H9 (cell line): ENCODE measurements around the gene EPN3. TPM values are rescaled to one million over a fixed set of nuclear protein-coding genes. Genes with fewer than 3 reads are reported as not detected.

Experiments
- DNase-seq: peaks from one replicate; pipeline ENCODE4 v3.0.0-alpha.2; 2017
- H2AFZ ChIP-seq: one replicate; pipeline ENCODE4 v1.6.1; 2013; ENCODE audit warnings: mild to moderate bottlenecking, low read length, control low read depth, moderate library complexity
- H2AK5ac ChIP-seq: 2 replicates; pipeline ENCODE4 v1.6.1; 2013; ENCODE audit warnings: low read length, control low read depth, mixed read lengths; ENCODE audit not compliant: insufficient read length
- H2BK120ac ChIP-seq: one replicate; pipeline ENCODE4 v1.6.1; 2013; ENCODE audit warnings: low read depth, mild to moderate bottlenecking, low read length, control low read depth, inconsistent platforms; ENCODE audit not compliant: poor library complexity, severe bottlenecking
- H2BK12ac ChIP-seq: 2 replicates; pipeline ENCODE4 v1.6.1; 2013; ENCODE audit warnings: low read length, control low read depth, mixed read lengths, low read depth; ENCODE audit not compliant: insufficient read length
- H2BK15ac ChIP-seq: 2 replicates; pipeline ENCODE4 v1.6.1; 2013; ENCODE audit warnings: low read depth, low read length, control low read depth
- H2BK20ac ChIP-seq: one replicate; pipeline ENCODE4 v1.6.1; 2013; ENCODE audit warnings: low read depth, mild to moderate bottlenecking, low read length, control low read depth, inconsistent platforms; ENCODE audit not compliant: poor library complexity, severe bottlenecking
- H2BK5ac ChIP-seq: 2 replicates; pipeline ENCODE4 v1.6.1; 2013; ENCODE audit warnings: low read length, control low read depth, mixed read lengths; ENCODE audit not compliant: insufficient read length
- H3K14ac ChIP-seq: 2 replicates; pipeline ENCODE4 v1.6.1; 2013; ENCODE audit warnings: low read length, control low read depth; ENCODE audit not compliant: insufficient read depth
- H3K18ac ChIP-seq: 2 replicates; pipeline ENCODE4 v1.6.1; 2013; ENCODE audit warnings: low read depth, mild to moderate bottlenecking, mixed read lengths, low read length, control low read depth; ENCODE audit not compliant: insufficient read length
- H3K23ac ChIP-seq: 2 replicates; pipeline ENCODE4 v1.6.1; 2013; ENCODE audit warnings: low read length, control low read depth, mixed read lengths, low read depth; ENCODE audit not compliant: insufficient read length
- H3K23me2 ChIP-seq: 2 replicates; pipeline ENCODE4 v1.6.1; 2013; ENCODE audit warnings: low read depth, mild to moderate bottlenecking, mixed read lengths, low read length, control low read depth; ENCODE audit not compliant: insufficient read length, poor library complexity, severe bottlenecking
- H3K27ac ChIP-seq: 2 replicates; pipeline ENCODE4 v1.5.1; 2013; ENCODE audit warnings: low read length, control low read depth, mixed read lengths, low read depth; ENCODE audit not compliant: insufficient read length
- H3K27me3 ChIP-seq: 2 replicates; pipeline ENCODE4 v1.6.1; 2013; ENCODE audit warnings: low read length, control low read depth, inconsistent platforms; ENCODE audit not compliant: insufficient read depth
- H3K4ac ChIP-seq: 2 replicates; pipeline ENCODE4 v1.6.1; 2013; ENCODE audit warnings: low read depth, mild to moderate bottlenecking, control low read depth, inconsistent platforms, low read length, moderate library complexity
- H3K4me1 ChIP-seq: 2 replicates; pipeline ENCODE4 v1.6.1; 2013; ENCODE audit warnings: low read length, control low read depth, inconsistent platforms; ENCODE audit not compliant: insufficient read depth
- H3K4me2 ChIP-seq: 2 replicates; pipeline ENCODE4 v1.6.1; 2013; ENCODE audit warnings: low read length, control low read depth, mixed read lengths; ENCODE audit not compliant: insufficient read length, insufficient read depth
- H3K56ac ChIP-seq: 2 replicates; pipeline ENCODE4 v1.6.1; 2013; ENCODE audit warnings: low read depth, mild to moderate bottlenecking, mixed read lengths, low read length, control low read depth; ENCODE audit not compliant: insufficient read length
- H3K79me1 ChIP-seq: 2 replicates; pipeline ENCODE4 v1.6.1; 2013; ENCODE audit warnings: low read depth, mild to moderate bottlenecking, moderate library complexity, low read length, control low read depth, inconsistent platforms; ENCODE audit not compliant: insufficient read depth, poor library complexity, severe bottlenecking
- H3K79me2 ChIP-seq: 2 replicates; pipeline ENCODE4 v1.6.1; 2013; ENCODE audit warnings: low read length, control low read depth, inconsistent platforms; ENCODE audit not compliant: insufficient read depth
- H3K9ac ChIP-seq: 2 replicates; pipeline ENCODE4 v1.6.1; 2013; ENCODE audit warnings: low read length, control low read depth, mixed read lengths; ENCODE audit not compliant: insufficient read length; ENCODE audit errors: extremely low read depth
- H3K9me3 ChIP-seq: one replicate; pipeline ENCODE4 v1.6.1; 2013; ENCODE audit warnings: low read depth, low read length, inconsistent platforms; ENCODE audit not compliant: control insufficient read depth
- H3T11ph ChIP-seq: one replicate; pipeline ENCODE4 v1.6.1; 2013; ENCODE audit warnings: mild to moderate bottlenecking, low read length, control low read depth, inconsistent platforms
- H4K20me1 ChIP-seq: one replicate; pipeline ENCODE4 v1.6.1; 2013; ENCODE audit not compliant: control insufficient read depth, insufficient read length, insufficient read depth
- H4K5ac ChIP-seq: 2 replicates; pipeline ENCODE4 v1.6.1; 2013; ENCODE audit warnings: low read depth, mild to moderate bottlenecking, mixed read lengths, low read length, control low read depth; ENCODE audit not compliant: insufficient read length
- H4K8ac ChIP-seq: replicated peaks from 2 replicates; pipeline ENCODE4 v1.6.1; 2013; ENCODE audit warnings: low read length, control low read depth, mixed read lengths, low read depth; ENCODE audit not compliant: insufficient read length
- H4K91ac ChIP-seq: 2 replicates; pipeline ENCODE4 v1.6.1; 2013; ENCODE audit warnings: low read depth, mild to moderate bottlenecking, moderate library complexity, mixed read lengths, low read length, control low read depth; ENCODE audit not compliant: insufficient read length
- H3K27ac Mint-ChIP-seq, 3 experiments: 2 replicates in 2 of 3; 3 replicates in 1 of 3; pipeline ENCODE4 v1.8.0; 2020 to 2021; ENCODE audit warnings: mixed read lengths in 3 of 3, mild to moderate bottlenecking in 1 of 3, moderate library complexity in 1 of 3
- H3K27me3 Mint-ChIP-seq: 2 replicates; pipeline ENCODE4 v1.8.0; 2021; ENCODE audit warnings: low read depth, mild to moderate bottlenecking, moderate library complexity, mixed read lengths
- H3K36me3 Mint-ChIP-seq, 3 experiments: 2 replicates in 2 of 3; 3 replicates in 1 of 3; pipeline ENCODE4 v1.8.0; 2020 to 2021; ENCODE audit warnings: low read depth in 3 of 3, mixed read lengths in 3 of 3; ENCODE audit not compliant: insufficient read depth in 1 of 3
- H3K4me1 Mint-ChIP-seq, 2 experiments: 2 replicates each; pipeline ENCODE4 v1.8.0; 2020; ENCODE audit warnings: mixed read lengths in 2 of 2
- H3K4me3 Mint-ChIP-seq, 2 experiments: 2 replicates in 1 of 2; 3 replicates in 1 of 2; pipeline ENCODE4 v1.8.0; 2020 to 2021; ENCODE audit warnings: mild to moderate bottlenecking in 2 of 2, mixed read lengths in 2 of 2, moderate library complexity in 1 of 2
- H3K9me3 Mint-ChIP-seq, 2 experiments: 2 replicates in 1 of 2; 3 replicates in 1 of 2; pipeline ENCODE4 v1.8.0; 2020; ENCODE audit warnings: mild to moderate bottlenecking in 2 of 2, mixed read lengths in 2 of 2, moderate library complexity in 1 of 2
- WGBS: extraction: QIAGEN DNeasy Blood & Tissue Kit; methylation state at CpG from one replicate; pipeline ENCODE4 v1.1.7; 2013; ENCODE audit warnings: missing lambda C conversion rate, low lambda C conversion rate, mixed read lengths; ENCODE audit not compliant: insufficient read length; ENCODE audit errors: extremely low coverage; 5-methylcytosine and 5-hydroxymethylcytosine counted together
- total RNA-seq: library from RNA; stranded (reverse); gene quantifications from 2 replicates; pipeline ENCODE4 v1.2.1, GENCODE V29; 2021
- TF ChIP-seq, protein P1 (sequence below): fragments of 200-600 bp; sonication (generic); conservative IDR thresholded peaks from 3 replicates; pipeline ENCODE4 v1.8.0; 2021; ENCODE audit warnings: antibody characterized with exemption, mild to moderate bottlenecking

The EPN3 gene
- total RNA-seq, 1 experiment from 2014 or later: 1.9 TPM

- H3K9ac ChIP-seq: no peak overlapping the region
- no peak for DNase-seq
- H3K79me1 ChIP-seq: no peaks in the 10 kb centered on the region
- H4K8ac ChIP-seq: no peak overlapping the region
- no peak overlapping the region for H2BK20ac ChIP-seq
- H4K20me1 ChIP-seq: no peaks in the 10 kb centered on the region
- no peak overlapping the region for H3K4ac ChIP-seq
- H3K56ac ChIP-seq: no peak overlapping the region
- no peak overlapping the region for H3K14ac ChIP-seq
- Mint-ChIP-seq H3K9me3 (no peaks in the 10 kb centered on the region; a peak in 1 of 5 replicates), H3K36me3 (no peaks in the 10 kb centered on the region; a peak in 1 of 7 replicates), H3K4me1 (peaks cover 8 to 11% of the 10 kb centered on the region in 2 experiments; a peak in 2 of 4 replicates), H3K27me3 (peaks cover 17% of the 10 kb centered on the region), H3K4me3 (no peak overlapping the region), H3K27ac (no peak overlapping the region)
- H2AFZ ChIP-seq: no peak overlapping the region
- H2BK12ac ChIP-seq: no peak overlapping the region
- no peak overlapping the region for H3T11ph ChIP-seq
- no peaks in the 10 kb centered on the region for H3K79me2 ChIP-seq
- H3K23ac ChIP-seq: no peak overlapping the region
- H3K27me3 ChIP-seq: no peaks in the 10 kb centered on the region
- WGBS: no CpG with 5 or more reads among the region's 19 CpGs
- H3K9me3 ChIP-seq: no peaks in the 10 kb centered on the region
- H2BK5ac ChIP-seq: no peak overlapping the region
- H2BK120ac ChIP-seq: no peak overlapping the region
- H4K5ac ChIP-seq: no peak overlapping the region
- H3K23me2 ChIP-seq: no peaks in the 10 kb centered on the region
- no peak overlapping the region for H3K4me2 ChIP-seq
- H3K27ac ChIP-seq: no peak overlapping the region
- TF ChIP-seq, protein P1, sequence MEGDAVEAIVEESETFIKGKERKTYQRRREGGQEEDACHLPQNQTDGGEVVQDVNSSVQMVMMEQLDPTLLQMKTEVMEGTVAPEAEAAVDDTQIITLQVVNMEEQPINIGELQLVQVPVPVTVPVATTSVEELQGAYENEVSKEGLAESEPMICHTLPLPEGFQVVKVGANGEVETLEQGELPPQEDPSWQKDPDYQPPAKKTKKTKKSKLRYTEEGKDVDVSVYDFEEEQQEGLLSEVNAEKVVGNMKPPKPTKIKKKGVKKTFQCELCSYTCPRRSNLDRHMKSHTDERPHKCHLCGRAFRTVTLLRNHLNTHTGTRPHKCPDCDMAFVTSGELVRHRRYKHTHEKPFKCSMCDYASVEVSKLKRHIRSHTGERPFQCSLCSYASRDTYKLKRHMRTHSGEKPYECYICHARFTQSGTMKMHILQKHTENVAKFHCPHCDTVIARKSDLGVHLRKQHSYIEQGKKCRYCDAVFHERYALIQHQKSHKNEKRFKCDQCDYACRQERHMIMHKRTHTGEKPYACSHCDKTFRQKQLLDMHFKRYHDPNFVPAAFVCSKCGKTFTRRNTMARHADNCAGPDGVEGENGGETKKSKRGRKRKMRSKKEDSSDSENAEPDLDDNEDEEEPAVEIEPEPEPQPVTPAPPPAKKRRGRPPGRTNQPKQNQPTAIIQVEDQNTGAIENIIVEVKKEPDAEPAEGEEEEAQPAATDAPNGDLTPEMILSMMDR: no peak
- no peak overlapping the region for H2BK15ac ChIP-seq
- H3K18ac ChIP-seq: no peak overlapping the region
- no peak overlapping the region for H2AK5ac ChIP-seq
- no peaks in the 10 kb centered on the region; the same call in 1 of the 2 replicates for H3K4me1 ChIP-seq
- no peak overlapping the region for H4K91ac ChIP-seq
Observed at GRCh38 chr17:50549256-50549941, 16.9 kb downstream of the EPN3 start.
